NT2/D1 (cell line): ENCODE measurements around the gene CSGALNACT2.
A peak's percentile ranks its signal among the peaks of the same experiment; 100 is the strongest.

ENCODE experiments used
- DNase-seq: peaks from one replicate; pipeline ENCODE4 v3.0.0-alpha.2; 2011; ENCODE audit warnings: low read depth, low spot score
- H3K27me3 ChIP-seq: 2 replicates; pipeline ENCODE4 v1.6.0; 2011; ENCODE audit warnings: mild to moderate bottlenecking; ENCODE audit not compliant: insufficient read length, insufficient read depth
- H3K36me3 ChIP-seq: 2 replicates; pipeline ENCODE4 v1.6.1; 2011; ENCODE audit warnings: mild to moderate bottlenecking, low read length, mixed read lengths; ENCODE audit not compliant: insufficient read depth, insufficient read length
- H3K4me1 ChIP-seq: 2 replicates; pipeline ENCODE4 v1.5.1; 2011; ENCODE audit not compliant: insufficient read depth, insufficient read length
- H3K4me3 ChIP-seq: 2 replicates; pipeline ENCODE4 v1.5.1; 2011; ENCODE audit warnings: low read depth; ENCODE audit not compliant: insufficient read length
- H3K9ac ChIP-seq: 2 replicates; pipeline ENCODE4 v1.6.0; 2011; ENCODE audit warnings: low read depth; ENCODE audit not compliant: insufficient read length
- H3K9me3 ChIP-seq: 2 replicates; pipeline ENCODE4 v1.5.1; 2011; ENCODE audit warnings: mild to moderate bottlenecking, low read length; ENCODE audit not compliant: insufficient read depth
- SUZ12 ChIP-seq: IDR thresholded peaks from 2 replicates; pipeline ENCODE4 v1.6.1; 2011; ENCODE audit not compliant: insufficient read length, insufficient read depth; ENCODE audit errors: extremely low read depth
- YY1 ChIP-seq: IDR thresholded peaks from 2 replicates; pipeline ENCODE4 v1.6.1; 2011; ENCODE audit not compliant: insufficient read length, insufficient read depth
- ZNF274 ChIP-seq: IDR thresholded peaks from 2 replicates; pipeline ENCODE4 v1.6.1; 2011; ENCODE audit warnings: mild to moderate bottlenecking, low read depth, low read length

Gene CSGALNACT2

GRCh38 chr10:43208147-43209073, 70.2 kb downstream of the CSGALNACT2 start:
- TF ChIP-seq SUZ12 (no peak), ZNF274 (no peak), YY1 (no peak)
- Histone ChIP-seq H3K9ac (no peak overlapping the region), H3K4me1 (peaks cover 20% of the 10 kb centered on the region), H3K36me3 (no peaks in the 10 kb centered on the region), H3K9me3 (no peaks in the 10 kb centered on the region), H3K4me3 (no peak overlapping the region), H3K27me3 (no peaks in the 10 kb centered on the region)
- no peak for DNase-seq

GRCh38 chr10:43209074-43209455, 70.8 kb downstream of the CSGALNACT2 start:
- no peaks in the 10 kb centered on the region for H3K36me3 ChIP-seq
- H3K4me3 ChIP-seq: no peak overlapping the region
- DNase-seq: no peak
- H3K27me3 ChIP-seq: no peaks in the 10 kb centered on the region
- no peaks in the 10 kb centered on the region for H3K9me3 ChIP-seq
- peaks cover 20% of the 10 kb centered on the region for H3K4me1 ChIP-seq
- H3K9ac ChIP-seq: no peak overlapping the region
- TF ChIP-seq SUZ12: no peak
- no peak for TF ChIP-seq ZNF274
- no peak for TF ChIP-seq YY1

- H3K27me3 ChIP-seq: no peaks in the 10 kb centered on the region
- H3K9ac ChIP-seq: no peak overlapping the region
These were observed 71.5 kb downstream of the CSGALNACT2 start for GRCh38 chr10:43209651-43210141.

GRCh38 chr10:43210556-43210955, 72.3 kb downstream of the CSGALNACT2 start:
- peaks cover 21% of the 10 kb centered on the region for H3K4me1 ChIP-seq
- DNase-seq: no peak
- TF ChIP-seq ZNF274: no peak
- no peak for TF ChIP-seq YY1
- no peak for TF ChIP-seq SUZ12
- H3K4me3 ChIP-seq: no peak overlapping the region
- H3K9me3 ChIP-seq: no peaks in the 10 kb centered on the region
- no peaks in the 10 kb centered on the region for H3K27me3 ChIP-seq
- no peaks in the 10 kb centered on the region for H3K36me3 ChIP-seq
- peak overlapping the region; percentile 42 for H3K9ac ChIP-seq

More at GRCh38 chr10:43209651-43210141, 71.5 kb downstream of the CSGALNACT2 start:
- no peak for TF ChIP-seq YY1
- no peak for TF ChIP-seq ZNF274
- no peak for TF ChIP-seq SUZ12
- H3K9me3 ChIP-seq: no peaks in the 10 kb centered on the region
- DNase-seq: no peak
- H3K4me3 ChIP-seq: no peak overlapping the region
- H3K36me3 ChIP-seq: no peaks in the 10 kb centered on the region
- peaks cover 18% of the 10 kb centered on the region for H3K4me1 ChIP-seq

- no peak for DNase-seq
- Histone ChIP-seq H3K27me3 (no peaks in the 10 kb centered on the region), H3K36me3 (no peaks in the 10 kb centered on the region), H3K9me3 (no peaks in the 10 kb centered on the region), H3K4me3 (no peak overlapping the region), H3K9ac (no peak overlapping the region), H3K4me1 (peaks cover 25% of the 10 kb centered on the region)
- TF ChIP-seq ZNF274 (no peak), YY1 (no peak), SUZ12 (no peak)
These were observed 72.8 kb downstream of the CSGALNACT2 start for GRCh38 chr10:43211030-43211429.

- Histone ChIP-seq H3K4me1 (peaks cover 29% of the 10 kb centered on the region), H3K27me3 (no peaks in the 10 kb centered on the region), H3K4me3 (no peak overlapping the region), H3K9me3 (no peaks in the 10 kb centered on the region), H3K36me3 (no peaks in the 10 kb centered on the region), H3K9ac (no peak overlapping the region)
- no peak for TF ChIP-seq ZNF274
- no peak for TF ChIP-seq SUZ12
- no peak for TF ChIP-seq YY1
- DNase-seq: no peak
These were observed 73.3 kb downstream of the CSGALNACT2 start for GRCh38 chr10:43211431-43212042.
